ENCODE data around the gene SAC3D1.

Gene SAC3D1

GRCh38 chr11:65063532-65063931 is 22.5 kb downstream of the SAC3D1 start:
- DNase-seq, result no peak

- no peak for DNase-seq
Observed at GRCh38 chr11:65064847-65065240, 23.8 kb downstream of the SAC3D1 start.

DNA sequence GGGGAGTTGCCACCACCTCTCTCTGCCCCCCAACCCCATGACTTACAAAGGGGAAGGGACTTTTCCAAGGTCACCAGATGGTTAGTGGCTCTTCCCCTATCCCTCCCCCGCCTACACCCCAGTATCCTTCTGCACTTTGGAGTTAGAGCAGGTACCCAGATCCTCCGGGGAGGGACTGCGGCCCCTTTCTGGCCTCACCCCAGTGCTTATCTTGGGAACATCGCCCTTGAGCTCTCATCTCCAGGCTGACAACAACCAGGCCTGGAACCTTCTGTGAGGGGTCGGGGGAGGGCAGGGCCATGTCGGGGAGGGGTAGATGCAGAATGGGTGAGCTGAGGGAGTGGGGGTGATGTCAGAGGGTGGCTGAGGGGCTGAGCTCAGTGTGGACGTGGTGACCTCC is 24.8 kb downstream of the SAC3D1 start:
- DNase-seq, result no peak

- DNase-seq, result no peak
Observed at GRCh38 chr11:65066315-65066714, 25.3 kb downstream of the SAC3D1 start.

- no peak for DNase-seq
Observed at GRCh38 chr11:65066805-65067291, 25.8 kb downstream of the SAC3D1 start.

- DNase-seq, result no peak
Observed at GRCh38 chr11:65067446-65067845, 26.4 kb downstream of the SAC3D1 start.

DNA sequence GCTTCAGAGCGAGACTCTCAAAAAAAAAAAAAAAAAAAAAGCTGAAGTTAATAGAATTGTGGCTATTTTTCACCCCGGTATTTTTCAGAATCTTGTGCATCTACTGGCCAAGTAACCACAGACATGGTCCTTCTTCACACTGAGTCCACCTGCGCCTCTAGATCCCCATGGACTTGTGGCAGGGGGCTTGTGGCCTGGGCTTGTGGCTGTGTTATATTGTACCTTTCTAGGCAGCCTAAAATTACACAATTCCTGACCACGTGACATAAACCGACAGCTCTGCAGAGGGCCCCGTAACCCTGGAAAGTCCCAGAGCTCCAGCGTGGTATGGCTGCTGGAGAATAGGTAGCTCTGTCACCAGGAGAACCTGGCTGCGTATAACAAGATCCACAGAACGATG is 28.2 kb downstream of the SAC3D1 start:
- no peak for DNase-seq

DNA sequence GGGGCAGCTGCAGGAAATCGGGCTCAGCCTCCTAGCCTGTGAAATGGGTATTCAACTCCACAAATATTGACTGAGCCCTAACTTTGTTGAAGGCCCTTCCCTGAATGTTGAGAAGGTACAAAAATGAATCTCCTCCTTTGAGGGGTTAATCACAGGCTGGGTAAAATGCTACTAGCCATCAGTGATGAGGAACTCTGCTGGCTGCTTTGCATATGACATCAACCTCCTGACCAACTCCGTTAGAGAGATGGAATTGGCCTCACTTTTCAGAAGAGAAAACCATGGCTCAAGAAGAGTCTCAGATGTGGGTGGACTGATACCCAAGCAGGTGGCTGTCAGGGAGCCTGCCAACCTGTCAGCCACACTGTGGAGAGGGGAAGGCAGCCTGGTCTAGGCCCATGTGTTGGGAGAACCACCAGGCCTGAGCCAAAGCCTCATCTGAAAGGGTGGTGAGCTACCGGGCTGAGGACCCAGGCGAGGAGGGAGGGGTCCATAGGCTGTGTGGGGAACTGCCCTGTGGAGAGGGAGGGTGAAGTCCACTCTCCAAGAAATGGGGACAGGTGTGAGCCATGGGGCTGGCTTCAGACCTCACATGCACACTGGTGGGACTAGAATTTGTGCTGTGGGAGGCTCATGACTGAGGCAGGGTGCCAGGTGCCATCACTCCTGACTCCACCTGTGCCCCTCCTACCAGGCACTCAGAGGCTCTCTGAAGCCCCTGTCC is 31.1 kb downstream of the SAC3D1 start:
- no peak for DNase-seq

- no peak for DNase-seq
Observed at GRCh38 chr11:65072631-65072966, 31.6 kb downstream of the SAC3D1 start.

DNA sequence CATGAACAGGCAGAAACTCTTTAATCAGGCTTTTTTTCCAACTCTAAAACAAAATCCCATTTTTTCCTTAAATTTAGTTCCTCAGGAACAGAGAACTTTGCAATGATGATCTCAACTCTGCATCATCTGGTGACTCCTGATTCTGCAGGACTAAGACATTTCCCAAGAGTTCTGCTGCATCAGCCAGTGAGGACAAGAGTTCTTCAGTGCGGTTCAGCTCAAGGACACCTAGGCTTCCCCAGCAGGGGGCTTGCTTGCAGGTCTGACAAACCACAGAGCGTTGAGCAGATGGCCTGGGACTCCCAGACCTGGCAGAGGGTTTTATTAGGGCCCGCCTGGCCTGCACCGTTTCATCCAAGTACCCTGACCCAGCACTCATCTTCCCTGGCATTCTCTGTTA is 36.4 kb downstream of the SAC3D1 start:
- DNase-seq, result no peak

GRCh38 chr11:65078151-65078550 is 37.1 kb downstream of the SAC3D1 start:
- no peak for DNase-seq

- no peak for DNase-seq
Observed at GRCh38 chr11:65078786-65079342, 37.9 kb downstream of the SAC3D1 start.

DNA sequence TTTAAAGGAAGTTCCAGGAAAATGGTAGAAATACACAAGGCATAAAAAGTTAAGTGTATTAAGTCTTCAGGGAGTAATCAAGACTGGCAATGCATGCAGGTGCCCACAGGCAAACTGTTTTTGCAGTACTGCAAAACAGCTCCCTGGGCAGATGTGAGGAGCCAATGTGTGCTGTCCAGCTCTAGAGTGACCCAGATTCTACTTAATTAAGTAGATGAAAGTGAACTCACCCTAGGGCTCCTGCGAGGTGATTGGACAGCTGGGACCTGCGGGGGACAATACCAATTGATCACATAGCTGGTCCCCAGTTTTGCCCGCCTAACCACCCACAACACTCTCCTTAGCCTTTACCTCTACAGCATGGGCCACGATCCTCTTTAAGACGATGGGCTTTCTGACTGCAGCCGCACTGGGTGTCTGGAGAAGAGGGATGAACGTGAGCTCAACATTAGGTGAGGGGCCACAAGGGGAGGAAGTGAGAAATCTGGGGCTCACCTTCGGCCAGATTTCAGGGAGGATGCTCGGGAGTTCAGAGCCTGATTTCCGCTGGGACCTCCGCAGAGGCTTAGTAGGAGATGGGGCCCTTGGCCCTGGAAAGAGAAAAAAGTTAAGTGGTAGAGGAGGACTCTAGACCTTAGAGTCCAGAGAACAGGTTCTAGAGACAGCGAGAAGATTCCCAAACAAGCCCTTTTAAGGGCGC is 42.3 kb downstream of the SAC3D1 start:
- DNase-seq, result no peak

GRCh38 chr11:65083834-65084597 is 43.0 kb downstream of the SAC3D1 start, which contains the start of the genes CDCA5 and ZFPL1:
CDCA5 (minus strand) TSS chr11:65084040; CDS start chr11:65083978, 62 bp downstream.
ZFPL1 (plus strand) TSS chr11:65084222; CDS start chr11:65084699, 477 bp downstream.
- peak; percentile 89 for DNase-seq

GRCh38 chr11:65084598-65085375 is 43.8 kb downstream of the SAC3D1 start:
- no peak for DNase-seq

DNA sequence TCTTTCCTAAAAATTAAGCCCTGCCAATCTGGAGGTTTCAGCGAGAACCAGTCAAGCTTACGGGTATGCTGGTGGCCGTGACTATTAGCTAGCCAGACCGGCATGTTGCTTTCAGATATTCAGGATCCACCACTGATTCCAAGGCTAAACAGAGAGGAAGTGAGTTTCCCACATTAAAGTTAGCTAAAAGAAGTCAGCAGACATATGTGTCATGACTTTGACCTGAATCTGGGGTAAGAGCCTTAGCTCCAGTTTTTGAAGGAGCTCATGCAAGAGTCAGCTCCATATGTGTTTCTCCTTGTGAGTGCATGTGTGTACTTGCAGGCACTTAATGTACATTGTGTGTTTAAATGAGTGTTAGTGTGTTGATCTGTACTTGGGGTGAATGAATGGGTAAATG is 44.4 kb downstream of the SAC3D1 start:
- no peak for DNase-seq

DNA sequence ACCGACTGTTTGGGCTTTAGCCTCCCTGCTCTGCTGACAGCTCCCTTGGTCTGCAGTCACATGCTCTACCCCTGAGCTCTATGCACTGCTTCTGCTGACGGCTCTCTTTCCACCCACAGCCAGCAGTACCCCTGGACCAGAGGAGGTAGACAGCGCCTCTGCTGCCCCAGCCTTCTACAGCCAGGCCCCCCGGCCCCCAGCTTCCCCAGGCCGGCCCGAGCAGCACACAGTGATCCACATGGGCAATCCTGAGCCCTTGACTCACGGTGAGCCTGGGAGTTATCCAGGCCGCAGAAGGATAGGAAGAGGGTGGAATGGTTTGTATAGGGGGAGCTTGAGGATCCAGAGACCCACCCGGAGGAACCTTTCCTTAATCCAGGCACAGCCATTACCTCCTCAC is 45.8 kb downstream of the SAC3D1 start:
- DNase-seq, result no peak

- no peak for DNase-seq
Observed at GRCh38 chr11:65087216-65087615, 46.2 kb downstream of the SAC3D1 start.

- DNase-seq, result no peak
Observed at GRCh38 chr11:65087827-65088226, 46.8 kb downstream of the SAC3D1 start.

DNA sequence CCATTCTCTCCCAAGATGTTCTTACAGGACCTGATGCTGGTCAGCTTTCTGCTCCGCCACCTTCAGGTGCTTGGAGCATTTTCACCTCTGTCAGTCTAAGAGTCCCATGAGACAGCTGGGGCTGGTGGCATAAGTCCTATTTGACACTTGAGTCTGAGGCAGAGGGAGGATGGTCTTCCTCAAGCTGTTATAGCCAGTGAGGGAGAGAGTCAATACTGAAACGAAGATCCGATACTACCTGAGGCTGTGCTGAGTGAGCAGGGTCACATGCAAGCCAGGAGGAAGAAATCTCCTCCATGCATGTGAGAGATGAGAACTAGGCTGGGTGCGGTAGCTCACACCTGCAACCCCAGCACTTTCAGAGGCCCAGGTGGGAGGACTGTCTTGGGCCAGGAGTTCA is 48.6 kb downstream of the SAC3D1 start:
- no peak for DNase-seq

DNA sequence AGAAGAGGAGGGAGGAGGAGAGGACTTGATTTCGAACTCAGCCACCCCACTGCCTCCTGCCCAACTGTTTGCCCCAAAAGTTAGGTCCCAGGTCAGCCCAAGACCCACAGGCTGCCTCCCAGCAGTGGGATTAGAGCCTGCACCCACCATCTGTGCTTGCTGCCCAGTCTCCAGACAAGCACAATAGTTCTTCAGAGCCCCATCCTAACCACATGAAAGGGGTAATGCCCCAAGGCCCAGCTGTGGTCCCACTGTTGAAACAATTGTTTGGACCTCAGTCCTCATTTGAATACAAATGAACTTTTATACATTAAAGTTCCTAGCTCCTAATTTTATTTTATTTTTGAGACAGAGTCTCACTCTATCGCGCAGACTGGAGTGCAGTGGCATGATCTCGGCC is 49.6 kb downstream of the SAC3D1 start:
- DNase-seq, result no peak
